GM18873 (cell line): ENCODE data around the gene ZNF641.
"Not testable (repeated sequence)": the region's sequence is repeated elsewhere in the genome, so short reads cannot be mapped to it uniquely, and the experiment has no call there.

ENCODE experiments used
- ATAC-seq: cut with Tn5 transposase; IDR thresholded peaks from one replicate; pipeline ENCODE4 v1.9.1; 2021; ENCODE audit warnings: mild to moderate bottlenecking, moderate library complexity, moderate number of reproducible peaks; ENCODE audit not compliant: unreplicated experiment, low FRiP score

The ZNF641 gene

GRCh38 chr12:48336564-48336963 is 14.2 kb downstream of the ZNF641 start:
- ATAC-seq: no peak

- no peak for ATAC-seq
Observed at GRCh38 chr12:48336061-48336460, 14.7 kb downstream of the ZNF641 start.

DNA sequence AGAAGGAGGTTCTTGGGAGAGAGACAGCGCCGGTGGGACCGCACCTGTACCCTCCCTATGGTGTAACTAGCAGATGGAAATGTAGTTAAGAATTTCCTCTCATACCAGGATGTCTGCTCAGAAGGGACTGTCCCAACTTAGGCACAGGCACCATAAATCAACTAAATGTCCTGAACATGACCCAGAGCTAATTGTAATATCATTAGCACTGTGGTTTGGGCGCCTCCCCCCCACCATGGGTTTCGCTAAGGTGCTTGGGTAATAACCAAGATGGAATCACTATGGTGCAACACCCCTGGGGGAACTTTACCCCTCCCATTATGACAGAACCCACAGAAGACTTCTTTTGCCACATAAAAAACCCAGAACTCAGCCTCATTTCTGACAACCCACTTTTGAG is 15.9 kb downstream of the ZNF641 start:
- ATAC-seq: no peak

GRCh38 chr12:48333680-48334079 is 17.0 kb downstream of the ZNF641 start:
- ATAC-seq: not testable (repeated sequence)

- no peak for ATAC-seq
Observed at GRCh38 chr12:48331399-48331798, 19.3 kb downstream of the ZNF641 start.

DNA sequence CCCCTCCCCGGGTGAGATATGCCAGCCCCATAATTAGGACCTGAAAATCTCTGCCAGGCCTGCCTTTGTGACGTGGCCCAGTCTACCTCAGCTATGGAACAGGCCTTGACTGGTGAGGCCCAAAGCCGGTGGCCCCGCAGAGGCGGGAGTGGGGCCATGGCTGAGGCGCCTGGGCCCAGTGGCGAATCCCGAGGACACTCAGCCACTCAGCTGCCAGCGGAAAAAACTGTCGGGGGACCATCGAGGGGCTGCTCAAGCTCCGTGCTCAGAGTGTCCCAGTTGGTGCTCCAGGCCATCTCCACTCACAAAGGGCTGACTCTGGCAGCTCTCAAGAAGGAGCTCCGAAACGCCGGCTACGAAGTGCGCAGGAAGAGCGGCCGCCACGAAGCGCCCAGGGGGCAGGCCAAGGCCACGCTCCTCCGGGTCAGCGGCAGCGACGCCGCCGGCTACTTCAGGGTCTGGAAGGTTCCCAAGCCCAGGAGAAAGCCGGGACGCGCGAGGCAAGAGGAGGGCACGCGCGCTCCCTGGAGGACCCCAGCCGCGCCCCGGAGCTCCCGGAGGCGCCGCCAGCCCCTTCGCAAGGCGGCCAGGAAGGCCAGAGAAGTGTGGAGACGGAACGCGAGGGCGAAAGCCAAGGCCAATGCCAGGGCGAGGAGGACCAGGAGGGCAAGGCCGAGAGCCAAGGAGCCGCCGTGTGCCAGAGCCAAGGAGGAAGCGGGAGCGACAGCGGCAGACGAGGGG is 21.4 kb downstream of the ZNF641 start:
- no peak for ATAC-seq

DNA sequence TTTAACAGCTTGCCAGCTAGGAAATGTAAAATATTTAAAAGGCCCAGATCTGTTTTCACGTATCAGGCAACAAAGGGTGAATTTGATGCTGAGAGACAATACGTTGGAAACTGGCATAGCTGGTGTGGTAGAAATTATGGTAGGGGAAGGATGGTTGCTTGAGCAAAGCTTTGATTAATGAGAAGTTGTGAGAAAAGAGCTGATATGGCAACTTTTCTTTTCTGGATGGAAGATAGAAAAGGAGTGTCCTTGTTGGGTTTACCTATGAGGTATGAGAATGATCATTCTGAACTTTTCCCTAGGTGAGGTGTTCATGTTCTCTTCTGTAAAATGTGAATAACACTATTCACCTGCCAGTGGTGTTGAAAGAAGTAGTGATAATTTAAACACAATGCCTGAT is 34.2 kb downstream of the ZNF641 start:
- no peak for ATAC-seq

DNA sequence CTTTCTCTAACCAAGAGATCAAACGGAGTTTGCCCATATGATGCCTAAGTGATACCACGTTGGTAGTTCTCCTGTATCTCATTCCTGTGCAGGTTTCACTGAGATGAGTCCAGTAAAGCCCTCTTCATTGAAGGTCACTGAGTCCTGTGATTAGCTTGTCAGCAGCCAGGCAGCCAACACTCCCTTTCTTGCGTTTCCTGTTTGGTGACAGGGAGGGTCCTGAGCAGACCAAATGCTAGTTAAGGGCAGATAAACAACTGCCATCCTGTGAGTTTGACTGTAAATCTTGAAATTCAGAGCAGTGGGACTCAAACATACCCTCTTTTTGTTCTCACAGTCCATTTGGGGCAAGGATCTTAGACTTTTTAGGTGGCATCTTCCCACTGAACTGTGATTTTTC is 39.4 kb downstream of the ZNF641 start:
- ATAC-seq: no peak

- ATAC-seq: no peak
Observed at GRCh38 chr12:48307269-48307668, 43.5 kb downstream of the ZNF641 start.

DNA sequence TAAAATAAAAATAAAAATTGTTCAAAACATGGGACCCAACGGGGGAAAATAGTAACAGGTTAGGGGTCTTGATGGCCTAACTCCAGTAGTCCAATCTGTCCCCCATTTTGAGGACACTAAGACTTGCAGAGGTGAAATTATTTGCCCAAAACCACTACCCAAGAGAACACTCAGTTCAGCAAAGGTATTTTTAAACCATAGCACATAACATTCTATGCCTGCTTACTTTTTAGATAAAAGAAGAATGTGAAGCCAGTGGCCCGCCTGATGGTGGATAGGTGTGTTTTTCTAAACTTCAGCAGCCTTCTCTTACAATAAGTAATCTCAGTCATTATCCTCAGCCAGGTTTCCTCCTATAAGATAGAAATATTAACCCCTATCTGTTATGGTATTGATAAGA is 45.5 kb downstream of the ZNF641 start:
- ATAC-seq: no peak

GRCh38 chr12:48302161-48302911 is 48.4 kb downstream of the ZNF641 start:
- ATAC-seq: no peak

GRCh38 chr12:48300774-48301173 is 49.9 kb downstream of the ZNF641 start:
- ATAC-seq: no peak

DNA sequence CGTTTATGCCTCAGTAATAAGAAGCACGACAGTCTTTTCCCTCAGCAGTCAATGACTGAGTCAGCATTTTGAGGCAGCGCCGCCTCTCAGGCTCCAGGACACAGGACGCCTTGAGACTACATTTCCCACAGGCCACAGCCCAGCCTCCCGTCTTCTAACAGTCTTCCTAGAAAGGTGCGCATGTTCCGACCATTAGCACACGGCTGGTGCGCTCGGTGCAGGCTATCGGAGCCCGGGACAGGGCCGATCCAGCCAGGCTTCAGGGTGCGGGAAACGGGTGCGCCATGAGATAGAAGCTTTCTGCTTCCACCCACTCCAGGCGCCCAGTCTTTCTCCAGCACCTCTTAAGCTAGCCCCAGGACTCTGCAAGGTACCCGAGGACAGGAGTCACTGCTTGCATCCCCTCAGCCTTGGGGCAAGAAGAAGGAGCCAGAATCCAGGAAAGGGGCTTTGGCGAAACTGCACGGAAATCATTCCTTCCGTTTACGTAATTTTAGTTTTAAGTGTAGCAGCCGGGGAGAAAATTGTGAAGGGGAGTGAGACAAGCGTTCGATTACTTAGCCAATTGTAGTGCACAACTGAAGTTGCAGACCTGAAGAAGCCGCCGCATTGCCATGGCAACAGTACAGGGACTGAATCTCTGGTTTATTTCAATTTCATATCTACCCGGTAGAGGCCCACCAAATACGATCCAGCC is 54.0 kb downstream of the ZNF641 start:
- no peak for ATAC-seq

DNA sequence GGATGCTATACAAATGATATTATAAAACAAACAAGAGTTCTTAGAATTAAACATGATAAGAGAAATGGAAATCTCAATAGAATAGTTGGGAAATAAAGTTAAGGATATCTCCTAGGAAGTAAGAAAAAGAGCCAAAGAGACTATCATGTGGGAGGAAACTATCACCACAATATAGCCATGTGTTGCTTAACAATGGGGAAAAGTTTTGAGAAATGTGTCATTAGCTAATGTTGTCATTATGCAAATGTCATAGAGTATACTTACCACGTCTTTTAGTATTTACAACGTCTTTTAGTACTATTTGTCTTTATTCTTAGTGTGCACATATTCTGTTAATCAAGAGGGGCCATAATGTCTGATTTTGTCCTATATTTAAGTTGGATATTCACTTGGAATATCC is 58.7 kb downstream of the ZNF641 start:
- no peak for ATAC-seq

GRCh38 chr12:48291511-48291910 is 59.2 kb downstream of the ZNF641 start:
- no peak for ATAC-seq

GRCh38 chr12:48288387-48289268 is 62.1 kb downstream of the ZNF641 start:
- no peak for ATAC-seq
